Spinal cord (tissue), 10 donors: ENCODE data around the gene MAL. TPM values are rescaled to one million over a fixed set of nuclear protein-coding genes. Genes with fewer than 3 reads are reported as not detected.

ENCODE experiments used
- DNase-seq, 6 donors: peaks; one replicate each; pipeline versions ENCODE4 v3.0.0 to v3.0.0-alpha.2; 2013 to 2015; ENCODE audit warnings: low spot score in 6 of 6, low read depth in 4 of 6
- H3K27ac ChIP-seq: one replicate; pipeline ENCODE4 v1.5.1; 2013; ENCODE audit warnings: low read depth, low read length, control low read depth
- H3K27me3 ChIP-seq: one replicate; pipeline ENCODE4 v1.6.1; 2013; ENCODE audit warnings: low read length; ENCODE audit not compliant: control insufficient read depth, insufficient read depth
- H3K36me3 ChIP-seq: one replicate; pipeline ENCODE4 v1.6.1; 2013; ENCODE audit warnings: low read length; ENCODE audit not compliant: control insufficient read depth, insufficient read depth
- H3K4me1 ChIP-seq: one replicate; pipeline ENCODE4 v1.6.1; 2013; ENCODE audit warnings: low read length; ENCODE audit not compliant: control insufficient read depth, insufficient read depth
- H3K4me3 ChIP-seq: one replicate; pipeline ENCODE4 v1.5.1; 2013; ENCODE audit warnings: low read depth, low read length, control low read depth
- H3K9me3 ChIP-seq: one replicate; pipeline ENCODE4 v1.6.1; 2013; ENCODE audit warnings: low read length; ENCODE audit not compliant: control insufficient read depth, insufficient read depth
- WGBS: methylation state at CpG from one replicate; pipeline ENCODE4 v1.1.5; 2013; ENCODE audit warnings: missing lambda C conversion rate; ENCODE audit not compliant: insufficient coverage; 5-methylcytosine and 5-hydroxymethylcytosine counted together
- polyA plus RNA-seq, 2 donors: library from polyadenylated mRNA; unstranded; fragments of 120-200 nt; gene quantifications; one replicate each; pipeline ENCODE4 v1.2.1, GENCODE V29; 2013; ENCODE audit not compliant: insufficient read length in 2 of 2
- total RNA-seq, 2 donors: library from RNA; depleted of rRNA in 1 of 2; stranded (reverse); fragments of 120-200 nt in 1 of 2; fragments of >200 nt in 1 of 2; gene quantifications; one replicate each; pipeline versions ENCODE4 v1.2.3 to v1.2.4, GENCODE V29; 2013 to 2014
- donor health status: healthy.

The MAL gene
- total and polyA plus RNA-seq, 4 donors = 8.2 to 23.0 (median 18.6) TPM

DNA sequence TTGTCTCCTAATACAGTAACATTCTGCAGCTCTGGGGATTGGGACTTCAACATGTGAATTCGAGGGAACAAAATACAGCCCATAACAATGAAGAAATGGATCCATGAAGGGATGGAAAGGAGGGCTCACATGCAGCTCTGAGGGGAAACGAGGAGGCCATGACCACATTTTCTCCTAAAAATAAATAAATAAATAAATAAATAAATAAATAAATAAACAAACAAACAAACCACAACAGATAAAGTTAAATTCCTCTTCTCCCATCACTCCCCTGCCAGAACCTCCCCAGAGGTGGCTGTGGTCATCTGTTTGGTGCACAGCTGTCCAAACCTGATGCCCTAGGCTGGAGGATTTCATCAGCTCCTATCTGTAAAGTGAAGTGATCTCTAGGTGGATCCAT is 42.7 kb downstream of the MAL start:
- Histone ChIP-seq H3K9me3 (no peaks in the 10 kb centered on the region), H3K27me3 (no peaks in the 10 kb centered on the region), H3K27ac (no peak overlapping the region), H3K4me1 (peaks cover 5% of the 10 kb centered on the region), H3K4me3 (no peak overlapping the region), H3K36me3 (no peaks in the 10 kb centered on the region)
- no CpG with 5 or more reads among the region's 2 CpGs for WGBS
- DNase-seq = no peak

DNA sequence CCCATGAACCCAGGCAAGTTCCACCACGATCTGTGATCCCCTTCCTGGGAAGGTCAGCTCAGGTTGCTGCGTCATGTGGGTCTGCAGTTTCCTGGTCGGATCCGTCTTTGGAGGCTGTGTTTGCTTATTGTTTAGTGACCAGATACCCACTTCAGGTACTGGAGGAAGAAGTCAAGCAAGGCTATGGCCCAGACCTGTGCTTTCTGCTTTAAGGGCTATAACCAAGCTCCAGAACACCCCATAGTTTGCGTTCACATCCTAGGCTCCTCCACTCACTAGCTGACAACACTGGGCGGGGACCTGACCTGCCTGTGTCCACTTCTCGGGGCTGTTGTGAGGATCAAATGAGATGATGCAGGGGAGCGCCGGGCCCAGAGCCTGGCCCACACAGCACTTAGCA is 44.0 kb downstream of the MAL start:
- Histone ChIP-seq H3K4me3 (no peak overlapping the region), H3K27ac (no peak overlapping the region), H3K36me3 (no peaks in the 10 kb centered on the region), H3K9me3 (no peaks in the 10 kb centered on the region), H3K27me3 (no peaks in the 10 kb centered on the region), H3K4me1 (peaks cover 7% of the 10 kb centered on the region)
- DNase-seq = no peak
- 79% methylated on average over 4 of the region's 9 CpGs for WGBS

DNA sequence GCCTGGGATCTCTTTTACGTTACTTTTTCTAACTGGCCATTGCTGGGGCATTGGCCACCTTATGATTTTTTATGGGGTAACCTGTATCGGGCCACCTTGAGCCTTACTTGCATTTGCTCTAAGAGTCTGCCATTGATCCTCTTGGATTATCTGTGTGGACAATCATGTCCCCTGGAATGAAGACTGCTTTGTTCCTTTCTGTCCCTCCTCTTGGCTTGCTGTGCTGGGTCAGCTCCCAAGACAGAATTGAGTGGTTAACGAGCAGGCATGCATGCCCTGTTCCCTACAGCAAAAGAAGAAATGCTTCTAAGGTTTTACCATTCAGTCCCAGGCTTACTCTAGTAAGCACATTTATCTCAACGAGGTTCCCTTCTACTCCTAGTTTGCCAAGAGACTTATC is 46.3 kb downstream of the MAL start:
- DNase-seq = no peak
- Histone ChIP-seq H3K9me3 (no peaks in the 10 kb centered on the region), H3K4me1 (peaks cover 12% of the 10 kb centered on the region), H3K4me3 (no peak overlapping the region), H3K36me3 (no peaks in the 10 kb centered on the region), H3K27me3 (peaks cover 4% of the 10 kb centered on the region), H3K27ac (no peak overlapping the region)
- WGBS = 96% methylated on average over 2 of the region's 4 CpGs

DNA sequence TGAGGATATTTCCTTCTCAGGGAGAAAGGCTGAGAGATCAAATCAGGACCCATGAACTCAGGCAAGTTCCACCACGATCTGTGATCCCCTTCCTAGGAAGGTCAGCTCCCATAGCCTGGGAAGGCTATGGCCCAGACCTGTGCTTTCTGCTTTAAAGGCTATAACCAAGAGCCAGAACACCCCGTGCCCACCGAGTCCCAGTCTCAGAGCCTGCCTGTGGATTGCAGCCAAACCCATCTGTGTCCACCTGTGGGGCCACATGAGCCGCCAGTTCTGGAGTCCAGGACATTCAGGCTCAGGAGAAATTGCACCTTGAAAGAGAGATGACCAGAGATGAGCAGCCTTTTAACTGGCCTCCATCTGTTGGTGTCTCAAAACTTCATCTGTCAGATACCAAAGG is 46.9 kb downstream of the MAL start:
- Histone ChIP-seq H3K9me3 (no peaks in the 10 kb centered on the region), H3K27me3 (peaks cover 9% of the 10 kb centered on the region), H3K27ac (no peak overlapping the region), H3K4me3 (no peak overlapping the region), H3K36me3 (no peaks in the 10 kb centered on the region), H3K4me1 (peaks cover 17% of the 10 kb centered on the region)
- WGBS = 91% methylated on average over 4 of the region's 4 CpGs
- DNase-seq = no peak

DNA sequence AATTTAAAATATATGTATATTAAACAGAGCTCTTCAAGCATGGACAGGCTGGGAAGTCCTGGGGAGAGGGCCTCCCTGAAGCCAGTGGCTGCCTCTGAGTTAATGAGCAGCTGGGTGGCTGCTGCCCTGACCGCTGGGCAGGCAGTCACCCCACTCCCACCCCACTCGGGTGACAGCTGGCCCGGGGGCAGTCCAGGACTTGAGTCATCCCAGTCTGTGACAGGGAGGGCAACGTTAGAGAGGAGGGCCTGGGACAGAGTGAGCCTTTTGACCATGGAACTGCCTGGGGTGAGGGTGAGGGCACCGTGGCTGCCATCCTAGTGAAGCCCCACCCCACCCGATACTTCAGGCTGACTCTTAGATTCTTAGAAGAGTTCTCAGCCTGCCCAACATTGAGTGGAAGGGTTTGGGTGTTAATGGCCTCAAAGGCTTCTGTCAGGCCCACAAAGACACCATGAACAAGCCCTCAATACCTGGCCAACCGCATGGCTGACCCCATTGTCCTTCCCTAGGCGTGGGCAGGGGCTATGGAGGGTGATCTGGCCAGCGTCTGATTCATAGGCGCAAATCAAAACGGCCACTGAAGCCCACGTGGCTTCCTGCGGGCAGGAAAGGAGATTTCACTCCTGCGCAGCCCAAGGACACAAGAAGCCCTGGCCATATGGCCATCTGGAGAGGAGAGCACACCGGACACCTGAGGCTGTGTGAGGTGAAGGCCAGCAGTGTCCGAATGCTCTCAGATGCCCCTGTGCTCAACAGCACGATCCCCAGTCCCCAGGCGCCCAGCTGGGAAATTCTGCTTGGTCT is 48.6 kb downstream of the MAL start:
- no peak for DNase-seq
- Histone ChIP-seq H3K36me3 (no peaks in the 10 kb centered on the region), H3K4me1 (peaks cover 17% of the 10 kb centered on the region), H3K27me3 (peaks cover 11% of the 10 kb centered on the region), H3K4me3 (no peak overlapping the region), H3K27ac (no peak overlapping the region), H3K9me3 (no peaks in the 10 kb centered on the region)
- 87% methylated on average over 12 of the region's 18 CpGs for WGBS

DNA sequence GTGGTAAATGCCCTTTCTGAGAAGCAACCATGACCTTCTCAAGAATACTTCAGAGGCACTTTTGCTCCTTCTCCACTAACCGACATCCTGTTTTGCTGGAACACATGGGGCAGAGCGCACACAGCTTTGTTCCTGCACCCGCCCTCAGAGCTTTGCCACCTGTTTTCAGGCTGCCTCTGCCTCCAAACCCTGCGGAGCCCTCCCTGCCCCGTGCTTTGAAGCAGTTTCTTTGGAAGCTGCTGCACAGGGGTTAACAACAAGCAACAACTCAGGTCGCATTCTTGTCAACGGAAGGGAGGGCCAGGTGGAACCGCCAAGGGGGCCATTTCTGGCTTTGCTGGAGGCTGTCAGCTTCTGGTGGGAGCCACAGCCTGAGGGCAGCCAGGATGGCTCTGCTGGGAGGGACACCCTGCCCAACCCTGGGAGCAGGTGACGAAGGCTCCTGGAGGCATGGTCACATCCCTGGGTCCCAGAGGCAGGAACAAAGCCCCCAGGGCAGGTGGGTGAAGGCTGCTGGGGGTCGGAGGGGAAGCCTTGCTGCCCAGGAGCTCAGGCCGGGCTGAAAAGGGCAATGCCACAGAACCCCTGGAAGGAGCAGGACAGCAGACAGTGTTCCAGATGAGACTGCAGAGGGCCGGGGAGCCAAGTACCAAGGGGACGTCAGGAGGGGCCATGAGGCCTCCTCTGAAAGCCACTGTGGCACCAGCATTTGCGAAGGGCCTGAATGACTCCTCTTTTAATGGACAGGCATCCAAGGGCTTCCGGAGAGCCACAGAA is 49.3 kb downstream of the MAL start:
- Histone ChIP-seq H3K27me3 (peaks cover 11% of the 10 kb centered on the region), H3K4me1 (peaks cover 17% of the 10 kb centered on the region), H3K9me3 (no peaks in the 10 kb centered on the region), H3K27ac (no peak overlapping the region), H3K36me3 (no peaks in the 10 kb centered on the region), H3K4me3 (no peak overlapping the region)
- no peak for DNase-seq
- WGBS = 78% methylated on average over 14 of the region's 15 CpGs

DNA sequence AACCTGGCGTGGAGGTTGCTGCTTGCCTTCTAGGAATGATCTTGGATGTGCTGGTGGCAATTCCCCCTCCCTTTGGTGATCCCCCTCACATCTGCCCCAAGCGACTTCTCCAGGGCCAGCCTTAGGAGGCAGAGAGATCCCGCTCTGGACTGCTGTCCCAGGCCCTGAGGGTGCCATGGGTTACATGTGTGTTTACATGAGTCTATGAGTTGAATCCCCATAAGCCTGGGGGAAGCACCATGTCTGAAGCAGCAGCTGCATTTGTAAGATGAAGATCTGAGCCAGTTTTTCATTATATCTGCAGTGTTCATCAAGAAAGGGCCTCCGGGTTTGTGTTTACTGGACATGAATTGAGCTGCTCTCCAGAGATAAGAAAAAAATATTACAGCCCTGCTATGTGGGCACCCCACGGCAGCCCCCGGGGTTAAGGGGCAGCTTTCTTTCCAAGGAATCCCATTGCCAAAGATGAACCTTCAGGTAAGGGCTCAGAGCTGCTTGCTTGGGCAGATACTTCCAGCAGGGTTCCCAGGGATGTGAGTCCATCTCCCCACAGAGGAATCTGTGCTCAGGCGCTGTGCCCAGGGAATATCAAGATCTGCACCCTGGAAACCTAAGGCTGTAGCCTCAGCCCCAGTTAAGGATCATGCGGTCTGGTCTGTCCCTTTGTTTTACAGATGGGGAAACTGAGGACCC is 50.1 kb downstream of the MAL start:
- DNase-seq = no peak
- no peak overlapping the region for H3K27ac ChIP-seq
- no peaks in the 10 kb centered on the region for H3K9me3 ChIP-seq
- 91% methylated on average over 5 of the region's 8 CpGs for WGBS
- H3K27me3 ChIP-seq = peaks cover 11% of the 10 kb centered on the region
- H3K4me3 ChIP-seq = no peak overlapping the region
- H3K36me3 ChIP-seq = no peaks in the 10 kb centered on the region
- H3K4me1 ChIP-seq = peaks cover 17% of the 10 kb centered on the region

DNA sequence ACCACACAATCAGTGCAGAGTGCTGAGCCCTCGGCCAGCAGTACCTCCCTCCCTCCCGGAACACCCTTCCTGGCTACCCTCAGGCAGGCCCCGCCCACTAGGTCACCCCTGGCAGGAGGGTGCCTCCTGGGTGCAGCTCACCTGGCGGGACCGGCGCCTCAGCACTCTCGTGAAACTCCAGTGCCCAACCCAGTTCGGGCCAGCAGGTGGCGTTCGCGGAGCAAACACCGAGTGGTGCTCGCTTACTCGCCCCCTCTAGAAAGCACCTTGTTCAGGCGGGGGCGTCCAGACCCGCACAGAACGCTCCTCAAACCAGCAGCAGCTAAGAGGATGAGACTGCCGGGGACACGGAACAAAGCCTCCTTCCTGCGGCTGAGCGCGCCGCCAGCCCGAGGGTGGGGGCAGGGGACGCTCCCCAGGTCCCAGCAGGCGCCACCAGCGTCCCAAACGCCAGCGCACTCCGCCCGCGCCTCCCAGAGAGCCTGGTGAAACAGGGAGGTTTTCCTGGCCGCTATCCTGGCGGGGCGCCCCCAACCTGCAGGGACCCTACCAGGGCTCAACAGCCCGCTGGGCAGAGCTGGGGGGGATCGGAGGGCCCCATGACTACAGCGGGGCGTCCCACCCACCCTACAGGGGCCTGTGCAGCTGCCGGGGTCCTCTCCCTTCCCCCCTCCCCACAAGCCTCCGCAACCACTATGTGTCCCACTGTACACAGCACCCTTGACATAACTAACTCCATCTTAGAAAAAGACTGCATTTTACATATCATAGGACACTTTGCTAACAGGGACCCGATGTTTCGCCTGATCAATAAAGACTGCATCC is 51.4 kb downstream of the MAL start:
- peak overlapping the region; percentile 39 for H3K4me3 ChIP-seq
- WGBS = 6% methylated on average over 42 of the region's 44 CpGs
- no peak overlapping the region for H3K27ac ChIP-seq
- H3K27me3 ChIP-seq = peaks cover 11% of the 10 kb centered on the region
- DNase-seq = peak in 5 of 6 donors; percentile 31 to 86 (median 41)
- no peaks in the 10 kb centered on the region for H3K36me3 ChIP-seq
- peaks cover 17% of the 10 kb centered on the region for H3K4me1 ChIP-seq
- no peaks in the 10 kb centered on the region for H3K9me3 ChIP-seq

DNA sequence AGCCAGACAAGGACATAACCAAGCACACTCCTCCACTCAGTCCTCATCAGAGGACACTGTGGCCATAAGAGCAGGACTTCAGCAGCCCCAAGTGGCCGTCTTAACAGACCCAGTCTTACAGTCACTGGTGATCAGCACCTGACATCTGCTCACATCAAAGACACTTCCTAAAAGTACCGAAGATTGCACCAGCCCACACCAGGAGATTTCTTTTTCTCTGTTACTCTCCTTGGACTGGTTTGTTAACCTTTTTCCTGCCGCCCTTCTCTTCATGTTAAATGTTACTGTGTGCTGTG is 52.0 kb downstream of the MAL start:
- H3K27ac ChIP-seq = no peak overlapping the region
- no peak overlapping the region for H3K4me3 ChIP-seq
- DNase-seq = peak in 1 of 6 donors; percentile 15
- H3K9me3 ChIP-seq = no peaks in the 10 kb centered on the region
- H3K27me3 ChIP-seq = peaks cover 11% of the 10 kb centered on the region
- whole genome bisulfite sequencing = 22% methylated on average over 1 of the region's 3 CpGs
- peaks cover 17% of the 10 kb centered on the region for H3K4me1 ChIP-seq
- H3K36me3 ChIP-seq = no peaks in the 10 kb centered on the region
